ENCODE measurements around the gene TMEM272. TPM values are rescaled to one million over a fixed set of nuclear protein-coding genes. Genes with fewer than 3 reads are reported as not detected.

Gene TMEM272
- total and polyA plus RNA-seq, 9 of the 15 experiments (the other 6 are each of a cell fraction or from before 2014, with no cell fraction given): 0.04 to 0.16 (median 0.06) TPM; not detected in 2

- Histone ChIP-seq H3K79me2 (ENCODE audit: control insufficient read depth, insufficient read depth, low read length) (no peaks in the 10 kb centered on the region), H3K9me1 (ENCODE audit: control insufficient read depth, insufficient read depth, low read length) (no peaks in the 10 kb centered on the region), H3K4me2 (ENCODE audit: insufficient read depth, low read length) (no peak overlapping the region), H3K27ac (ENCODE audit: extremely low read depth, low read depth, low read length) (no peak overlapping the region), H3K27me3 (ENCODE audit: control insufficient read depth in 2 of 2, insufficient read depth in 2 of 2, low read length in 2 of 2) (no peaks in the 10 kb centered on the region), H4K20me1 (replicated peaks; ENCODE audit: control insufficient read depth, insufficient read depth, low read length) (no peaks in the 10 kb centered on the region), H3K4me3 (no peak overlapping the region), H3K36me3 (ENCODE audit: control insufficient read depth, insufficient read depth, low read length) (no peaks in the 10 kb centered on the region), H3K9ac (ENCODE audit: insufficient read depth in 1 of 2, low read depth in 2 of 2, low read length in 2 of 2) (no peak overlapping the region), H3K4me1 (replicated peaks in 1 of 2; ENCODE audit: control insufficient read depth in 2 of 2, insufficient read depth in 2 of 2, low read length in 2 of 2) (peaks cover 0 to 6% of the 10 kb centered on the region in 2 experiments; a peak in 3 of 5 replicates), H2AFZ (ENCODE audit: low read depth, low read length) (peak overlapping the region; percentile 62; the same call in 1 of the 2 replicates), H3K9me3 (replicated peaks; ENCODE audit: control insufficient read depth, insufficient read depth, low read depth, low read length) (no peaks in the 10 kb centered on the region)
- CTCF ChIA-PET (ENCODE audit: low intra/inter-chr PET ratio): no interaction called here
- BruUV-seq (replicated peaks): no TSS peak
- POLR2A ChIA-PET: no interaction called here
- WGBS (ENCODE audit: insufficient coverage, low coverage, missing lambda C conversion rate): 49% methylated on average over 20 of the region's 21 CpGs
- FAIRE-seq (peak; percentile 29), DNase-seq (ENCODE audit: extremely low read depth in 1 of 4, low spot score in 3 of 4) (peak; percentile 47 to 62 (median 58)), ATAC-seq (peak; percentile 91)
- in situ Hi-C loops (cut with MboI) (no loop called here), intact Hi-C loops (cut with micrococcal nuclease) (loop anchor here (1.0 to 5.0 kb wide), 2 partner anchors 34 to 278 kb away; partner anchors contain the start of gene NEK5)
- TF ChIP-seq RAD21 (CRISPR knock-in tag; conservative IDR thresholded peaks at IDR 0.05 in 1 of 2, IDR thresholded peaks at IDR 0.05 in 1 of 2): peak in 1 of 2 experiments; percentile 39; a peak in 2 of 4 replicates
- peak; percentile 84 for TF ChIP-seq CTCFL (IDR thresholded peaks at IDR 0.05; ENCODE audit: borderline replicate concordance, insufficient read depth, low read depth, low read length, poor library complexity, severe bottlenecking)
- TF ChIP-seq CTCF (IDR thresholded peaks at IDR 0.05 in 2 of 3, conservative IDR thresholded peaks at IDR 0.05 in 1 of 3; ENCODE audit: insufficient read depth in 2 of 3, low read depth in 1 of 3, low read length in 3 of 3): peak; percentile 53 to 71 (median 56)
- TF ChIP-seq TFAP4 (CRISPR knock-in tag; IDR thresholded peaks at IDR 0.05; ENCODE audit: borderline replicate concordance): peak; percentile 19; the same call in 1 of the 2 replicates
- no peak for TF ChIP-seq ZNF12 (CRISPR knock-in tag; IDR thresholded peaks at IDR 0.05)
- peak; percentile 21; the same call in 1 of the 2 replicates for TF ChIP-seq KLF16 (IDR thresholded peaks at IDR 0.05)
- peak; percentile 49; the same call in 1 of the 2 replicates for TF ChIP-seq ETV1 (tag; conservative IDR thresholded peaks at IDR 0.05; ENCODE audit: low read depth)
- TF ChIP-seq NRF1 (conservative IDR thresholded peaks at IDR 0.05 in 1 of 2, IDR thresholded peaks at IDR 0.05 in 1 of 2): no peak
- no peak for TF ChIP-seq ILF3 (IDR thresholded peaks at IDR 0.05; ENCODE audit: borderline replicate concordance)
Measured at GRCh38 chr13:51849145-51850101, 4.4 kb upstream of the TMEM272 start.
